ENCODE results near the gene KCTD20.

Gene KCTD20

DNA sequence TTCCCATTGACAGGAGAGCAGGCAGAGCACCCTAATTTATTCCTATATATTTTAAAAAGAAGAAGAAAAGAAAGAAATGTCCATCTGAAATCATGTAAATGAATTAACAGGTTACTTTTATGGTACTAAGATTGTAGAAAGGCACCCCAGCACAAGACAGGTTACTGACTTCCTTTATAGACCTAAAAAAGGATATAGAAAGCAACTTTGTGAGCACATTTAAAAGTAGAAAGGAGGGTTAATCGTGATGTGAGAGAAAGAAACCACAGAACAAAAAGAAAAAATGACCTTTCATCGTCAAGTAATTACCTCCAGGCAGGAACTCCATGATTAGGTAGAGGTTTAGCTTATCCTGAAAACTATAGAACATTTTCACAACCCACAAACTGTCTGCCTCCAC lies 74.6 kb downstream of the KCTD20 start:
- Histone ChIP-seq H3F3A (ENCODE audit: insufficient read depth, low read length) (peaks cover 48% of the 10 kb centered on the region), H3K9me2 (replicated peaks; ENCODE audit: insufficient read depth, low read length) (no peaks in the 10 kb centered on the region), H3K9me3 (replicated peaks; ENCODE audit: insufficient read depth, low read length) (no peaks in the 10 kb centered on the region), H3K4me3 (ENCODE audit: low read length) (peak overlapping the region; percentile 51), H2AFZ (ENCODE audit: low read length) (peak overlapping the region; percentile 21; the same call in 1 of the 2 replicates), H3K9ac (ENCODE audit: low read length) (peak overlapping the region; percentile 49; the same call in 1 of the 2 replicates), H3K4me2 (ENCODE audit: low read depth, low read length) (peak overlapping the region; percentile 87), H3K79me2 (ENCODE audit: low read length) (peaks cover 11% of the 10 kb centered on the region; the same call in 1 of the 2 replicates), H4K20me1 (ENCODE audit: insufficient read depth, low read length) (no peaks in the 10 kb centered on the region), H3K27me3 (replicated peaks; ENCODE audit: insufficient read depth, low read length) (no peaks in the 10 kb centered on the region), H3K4me1 (ENCODE audit: low read length) (peaks cover 62% of the 10 kb centered on the region), H3K36me3 (replicated peaks; ENCODE audit: insufficient read depth, low read length) (peaks cover 5% of the 10 kb centered on the region; the same call in 1 of the 2 replicates), H3K27ac (ENCODE audit: low read length) (peak overlapping the region; percentile 82)
- peak; percentile 46 for DNase-seq
- TF ChIP-seq, protein P1, sequence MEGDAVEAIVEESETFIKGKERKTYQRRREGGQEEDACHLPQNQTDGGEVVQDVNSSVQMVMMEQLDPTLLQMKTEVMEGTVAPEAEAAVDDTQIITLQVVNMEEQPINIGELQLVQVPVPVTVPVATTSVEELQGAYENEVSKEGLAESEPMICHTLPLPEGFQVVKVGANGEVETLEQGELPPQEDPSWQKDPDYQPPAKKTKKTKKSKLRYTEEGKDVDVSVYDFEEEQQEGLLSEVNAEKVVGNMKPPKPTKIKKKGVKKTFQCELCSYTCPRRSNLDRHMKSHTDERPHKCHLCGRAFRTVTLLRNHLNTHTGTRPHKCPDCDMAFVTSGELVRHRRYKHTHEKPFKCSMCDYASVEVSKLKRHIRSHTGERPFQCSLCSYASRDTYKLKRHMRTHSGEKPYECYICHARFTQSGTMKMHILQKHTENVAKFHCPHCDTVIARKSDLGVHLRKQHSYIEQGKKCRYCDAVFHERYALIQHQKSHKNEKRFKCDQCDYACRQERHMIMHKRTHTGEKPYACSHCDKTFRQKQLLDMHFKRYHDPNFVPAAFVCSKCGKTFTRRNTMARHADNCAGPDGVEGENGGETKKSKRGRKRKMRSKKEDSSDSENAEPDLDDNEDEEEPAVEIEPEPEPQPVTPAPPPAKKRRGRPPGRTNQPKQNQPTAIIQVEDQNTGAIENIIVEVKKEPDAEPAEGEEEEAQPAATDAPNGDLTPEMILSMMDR (IDR thresholded peaks at IDR 0.05; ENCODE audit: low read length): no peak
- no peak for TF ChIP-seq EZH2phosphoT487 (IDR thresholded peaks at IDR 0.05; ENCODE audit: low read length)
- TF ChIP-seq EZH2 (optimal IDR thresholded peaks at IDR 0.05; ENCODE audit: low read depth, low read length): no peak

DNA sequence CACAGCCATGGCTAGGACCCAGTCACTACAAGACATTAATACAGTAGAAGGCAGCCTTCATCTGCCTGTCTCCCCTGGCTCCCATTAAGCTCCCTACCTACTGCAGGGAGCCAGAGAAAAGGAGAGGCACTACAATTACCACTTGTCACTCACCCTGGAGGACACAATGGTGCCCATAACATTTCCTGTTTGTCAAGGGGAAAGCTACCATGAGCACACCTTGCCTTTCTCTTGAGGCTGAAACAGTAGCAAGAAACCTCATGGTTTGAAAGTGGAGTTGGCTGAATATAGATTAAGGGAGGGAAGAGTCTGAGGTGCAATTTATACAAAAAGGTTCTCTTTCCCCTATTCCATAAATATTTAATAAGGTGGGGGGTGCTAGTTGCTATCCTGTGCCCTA lies 76.6 kb downstream of the KCTD20 start:
- Histone ChIP-seq H3K4me1 (ENCODE audit: low read length) (peaks cover 59% of the 10 kb centered on the region), H4K20me1 (ENCODE audit: insufficient read depth, low read length) (no peaks in the 10 kb centered on the region), H3K27ac (ENCODE audit: low read length) (peak overlapping the region; percentile 8; the same call in 1 of the 2 replicates), H3F3A (ENCODE audit: insufficient read depth, low read length) (peaks cover 46% of the 10 kb centered on the region), H3K4me2 (ENCODE audit: low read depth, low read length) (peak overlapping the region; percentile 20; the same call in 1 of the 2 replicates), H3K4me3 (ENCODE audit: low read length) (no peak overlapping the region), H3K27me3 (replicated peaks; ENCODE audit: insufficient read depth, low read length) (no peaks in the 10 kb centered on the region), H3K36me3 (replicated peaks; ENCODE audit: insufficient read depth, low read length) (peaks cover 5% of the 10 kb centered on the region; the same call in 1 of the 2 replicates), H3K9me2 (replicated peaks; ENCODE audit: insufficient read depth, low read length) (no peaks in the 10 kb centered on the region), H3K9ac (ENCODE audit: low read length) (no peak overlapping the region), H3K9me3 (replicated peaks; ENCODE audit: insufficient read depth, low read length) (no peaks in the 10 kb centered on the region), H2AFZ (ENCODE audit: low read length) (no peak overlapping the region), H3K79me2 (ENCODE audit: low read length) (peaks cover 8% of the 10 kb centered on the region; the same call in 1 of the 2 replicates)
- TF ChIP-seq EZH2 (optimal IDR thresholded peaks at IDR 0.05; ENCODE audit: low read depth, low read length) (no peak), EZH2phosphoT487 (IDR thresholded peaks at IDR 0.05; ENCODE audit: low read length) (no peak)
- TF ChIP-seq, protein P1 (IDR thresholded peaks at IDR 0.05; ENCODE audit: low read length): no peak
- peak; percentile 62 for DNase-seq

DNA sequence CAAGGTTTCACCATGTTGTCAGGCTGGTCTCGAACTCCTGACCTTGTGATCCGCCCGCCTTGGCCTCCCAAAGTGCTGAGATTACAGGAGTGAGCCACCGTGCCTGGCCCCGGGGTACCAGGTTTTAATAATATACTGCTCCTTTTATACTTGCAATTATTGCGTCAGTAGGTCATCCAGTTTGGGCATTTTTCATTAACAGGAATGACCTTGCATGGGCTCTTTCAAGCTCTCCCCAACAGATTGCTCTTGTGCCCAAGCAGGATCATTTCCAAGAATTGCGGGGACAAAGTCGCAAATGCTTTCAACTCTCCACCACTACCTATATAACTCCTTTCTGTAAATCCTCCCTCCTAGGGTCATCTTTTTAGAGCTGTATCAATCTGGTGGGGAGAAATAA lies 80.7 kb downstream of the KCTD20 start:
- Histone ChIP-seq H2AFZ (ENCODE audit: low read length) (no peak overlapping the region), H3K9ac (ENCODE audit: low read length) (no peak overlapping the region), H3K4me3 (ENCODE audit: low read length) (no peak overlapping the region), H3K79me2 (ENCODE audit: low read length) (peaks cover 5% of the 10 kb centered on the region; the same call in 1 of the 2 replicates), H3F3A (ENCODE audit: insufficient read depth, low read length) (peaks cover 6% of the 10 kb centered on the region), H3K9me2 (replicated peaks; ENCODE audit: insufficient read depth, low read length) (no peaks in the 10 kb centered on the region), H3K4me1 (ENCODE audit: low read length) (peaks cover 22% of the 10 kb centered on the region), H3K27me3 (replicated peaks; ENCODE audit: insufficient read depth, low read length) (no peaks in the 10 kb centered on the region), H3K4me2 (ENCODE audit: low read depth, low read length) (no peak overlapping the region), H4K20me1 (ENCODE audit: insufficient read depth, low read length) (no peaks in the 10 kb centered on the region), H3K27ac (ENCODE audit: low read length) (no peak overlapping the region), H3K36me3 (replicated peaks; ENCODE audit: insufficient read depth, low read length) (peaks cover 5% of the 10 kb centered on the region; the same call in 1 of the 2 replicates), H3K9me3 (replicated peaks; ENCODE audit: insufficient read depth, low read length) (no peaks in the 10 kb centered on the region)
- no peak for DNase-seq
- TF ChIP-seq EZH2phosphoT487 (IDR thresholded peaks at IDR 0.05; ENCODE audit: low read length) (no peak), EZH2 (optimal IDR thresholded peaks at IDR 0.05; ENCODE audit: low read depth, low read length) (no peak)
- TF ChIP-seq, protein P1 (IDR thresholded peaks at IDR 0.05; ENCODE audit: low read length): no peak

Data from MM.1S (cell line).